Upper lobe of left lung (tissue), 4 donors: Measurements from ENCODE around the gene TXNDC17.

ENCODE experiments used
- CTCF ChIP-seq, 6 experiments: fragments of 450-650 bp in 4 of 6; fragments of 200-600 bp in 2 of 6; sonication (generic) in 2 of 6; IDR thresholded peaks; one replicate each; pipeline ENCODE4 v1.5.1; 2016 to 2019; ENCODE audit warnings: antibody characterized with exemption in 6 of 6
- POLR2A ChIP-seq, 4 donors: fragments of 450-650 bp; IDR thresholded peaks; one replicate each; pipeline ENCODE4 v1.5.1; 2016 to 2017; ENCODE audit warnings: antibody characterized with exemption in 4 of 4, mild to moderate bottlenecking in 2 of 4

- TF ChIP-seq CTCF (IDR thresholded peaks at IDR 0.05) = no peak
- no peak for TF ChIP-seq POLR2A (IDR thresholded peaks at IDR 0.05)
These were observed 14.2 kb upstream of the TXNDC17 start for GRCh38 chr17:6626616-6627015.
